ENCODE measurements around the gene FAM186B.

GRCh38 chr12:49609059-49609874 is 3.8 kb upstream of the FAM186B start:
- no peak for TF ChIP-seq CTCF (IDR thresholded peaks at IDR 0.05)
- TF ChIP-seq POLR2A (IDR thresholded peaks at IDR 0.05), result no peak
